GM23248 (cell line): ENCODE results near the gene DMBX1. TPM values are rescaled to one million over a fixed set of nuclear protein-coding genes. Genes with fewer than 3 reads are reported as not detected.

ENCODE experiments used
- DNase-seq: peaks from one replicate; pipeline ENCODE4 v3.0.0-alpha.2; 2015
- H2AFZ ChIP-seq: fragments of 200-600 bp; sonication (generic); 2 replicates; pipeline ENCODE4 v1.6.1; 2016; ENCODE audit warnings: antibody characterized with exemption
- H3F3A ChIP-seq: fragments of 200-600 bp; sonication (generic); 2 replicates; pipeline ENCODE4 v1.6.1; 2016; ENCODE audit warnings: mild to moderate bottlenecking, antibody characterized with exemption, mixed run types; ENCODE audit not compliant: insufficient read depth
- H3K27ac ChIP-seq: fragments of 200-600 bp; sonication (generic); 2 replicates; pipeline ENCODE4 v1.5.1; 2016; ENCODE audit warnings: mild to moderate bottlenecking
- H3K27me3 ChIP-seq: fragments of 200-600 bp; sonication (generic); replicated peaks from 2 replicates; pipeline ENCODE4 v1.6.1; 2016; ENCODE audit warnings: mild to moderate bottlenecking; ENCODE audit not compliant: insufficient read depth
- H3K36me3 ChIP-seq: fragments of 200-600 bp; sonication (generic); 2 replicates; pipeline ENCODE4 v1.6.1; 2016; ENCODE audit warnings: low read depth, mild to moderate bottlenecking
- H3K4me1 ChIP-seq: fragments of 200-600 bp; sonication (generic); 2 replicates; pipeline ENCODE4 v1.6.1; 2016; ENCODE audit warnings: mild to moderate bottlenecking; ENCODE audit not compliant: insufficient read depth
- H3K4me2 ChIP-seq: fragments of 200-600 bp; sonication (generic); one replicate; pipeline ENCODE4 v1.6.1; 2016; ENCODE audit warnings: mild to moderate bottlenecking; ENCODE audit not compliant: unreplicated experiment
- H3K4me3 ChIP-seq: fragments of 200-600 bp; sonication (generic); 2 replicates; pipeline ENCODE4 v1.5.1; 2016; ENCODE audit warnings: mild to moderate bottlenecking
- H3K79me2 ChIP-seq: fragments of 200-600 bp; sonication (generic); 2 replicates; pipeline ENCODE4 v1.6.1; 2016; ENCODE audit warnings: mild to moderate bottlenecking; ENCODE audit not compliant: insufficient read depth
- H3K9ac ChIP-seq: fragments of 200-600 bp; sonication (generic); 2 replicates; pipeline ENCODE4 v1.6.1; 2016; ENCODE audit warnings: mild to moderate bottlenecking
- H3K9me2 ChIP-seq: fragments of 200-600 bp; sonication (generic); 2 replicates; pipeline ENCODE4 v1.6.1; 2016; ENCODE audit warnings: mixed run types, mild to moderate bottlenecking, moderate library complexity; ENCODE audit not compliant: insufficient read depth
- H3K9me3 ChIP-seq: fragments of 200-600 bp; sonication (generic); one replicate; pipeline ENCODE4 v1.6.1; 2017; ENCODE audit warnings: low read depth
- H4K20me1 ChIP-seq: fragments of 200-600 bp; sonication (generic); 2 replicates; pipeline ENCODE4 v1.6.0; 2016; ENCODE audit not compliant: insufficient read depth
- EZH2 ChIP-seq: fragments of 200-600 bp; sonication (generic); IDR thresholded peaks from 2 replicates; pipeline ENCODE4 v1.6.1; 2018; ENCODE audit warnings: antibody characterized with exemption, mild to moderate bottlenecking; ENCODE audit not compliant: insufficient read depth, poor library complexity, severe bottlenecking
- EZH2phosphoT487 ChIP-seq: fragments of 200-600 bp; sonication (generic); IDR thresholded peaks from 2 replicates; pipeline ENCODE4 v1.6.1; 2018; ENCODE audit warnings: antibody characterized with exemption, moderate library complexity, mild to moderate bottlenecking, low read depth; ENCODE audit not compliant: insufficient read depth
- WGBS, 2 experiments: methylation state at CpG; one replicate each; pipeline ENCODE4 v1.1.6; 2015 to 2017; ENCODE audit warnings: low lambda C conversion rate in 2 of 2, low coverage in 1 of 2; ENCODE audit errors: missing lambda C conversion rate in 2 of 2; 5-methylcytosine and 5-hydroxymethylcytosine counted together
- in situ Hi-C: fragments of 300-500 bp; cut with MboI; formaldehyde crosslinking; loops from 2 replicates; pipeline ENCODE4 v1.15.0; 2020
- polyA plus RNA-seq: library from polyadenylated mRNA; unstranded; fragments of >200 nt; fragmentation: Nextera tagmentation; extraction: Ambion mirVana; gene quantifications from 2 replicates; pipeline ENCODE4 v1.2.1, GENCODE V29; 2016
- total RNA-seq: library from RNA; depleted of rRNA; stranded (reverse); fragments of >200 nt; shearing (Covaris generic); gene quantifications from 2 replicates; pipeline ENCODE4 v1.2.3, GENCODE V29; 2014

DMBX1 gene
- total and polyA plus RNA-seq, 2 experiments from 2014 or later: not detected

GRCh38 chr1:46458846-46459245 lies 30.8 kb upstream of the DMBX1 start:
- 36 to 41% methylated on average over 6 to 7 of the region's 7 CpGs for whole genome bisulfite sequencing, 2 experiments
- H3K4me2 ChIP-seq: no peak overlapping the region
- TF ChIP-seq EZH2: no peak
- no peak for TF ChIP-seq EZH2phosphoT487
- no peaks in the 10 kb centered on the region for H4K20me1 ChIP-seq
- no peak overlapping the region for H3K9ac ChIP-seq
- H3K27me3 ChIP-seq: peaks cover 34% of the 10 kb centered on the region
- H3K79me2 ChIP-seq: no peaks in the 10 kb centered on the region
- peaks cover 4% of the 10 kb centered on the region; the same call in 1 of the 2 replicates for H3F3A ChIP-seq
- no peak overlapping the region for H3K27ac ChIP-seq
- no peak overlapping the region for H3K4me3 ChIP-seq
- H2AFZ ChIP-seq: no peak overlapping the region
- DNase-seq: no peak
- H3K36me3 ChIP-seq: no peaks in the 10 kb centered on the region
- no peaks in the 10 kb centered on the region for H3K9me3 ChIP-seq
- no peaks in the 10 kb centered on the region for H3K9me2 ChIP-seq
- peaks cover 7% of the 10 kb centered on the region for H3K4me1 ChIP-seq
- in situ Hi-C loops: no loop called here

- Histone ChIP-seq H3K36me3 (no peaks in the 10 kb centered on the region), H3K79me2 (no peaks in the 10 kb centered on the region), H3K4me1 (peaks cover 7% of the 10 kb centered on the region), H3K27ac (no peak overlapping the region), H3K27me3 (peaks cover 33% of the 10 kb centered on the region), H4K20me1 (no peaks in the 10 kb centered on the region), H3K4me3 (no peak overlapping the region), H3K9me2 (no peaks in the 10 kb centered on the region), H3F3A (peaks cover 4% of the 10 kb centered on the region; the same call in 1 of the 2 replicates), H3K4me2 (no peak overlapping the region), H3K9ac (no peak overlapping the region), H2AFZ (no peak overlapping the region), H3K9me3 (no peaks in the 10 kb centered on the region)
- DNase-seq: no peak
- WGBS, 2 experiments: 61 to 69% methylated on average over 4 to 8 of the region's 8 CpGs
- in situ Hi-C loops: no loop called here
- no peak for TF ChIP-seq EZH2phosphoT487
- no peak for TF ChIP-seq EZH2
Observed at GRCh38 chr1:46459315-46459714, 30.3 kb upstream of the DMBX1 start.

- Histone ChIP-seq H3K27me3 (peaks cover 29% of the 10 kb centered on the region), H3K4me3 (no peak overlapping the region), H3K79me2 (no peaks in the 10 kb centered on the region), H3K9ac (no peak overlapping the region), H3K9me2 (no peaks in the 10 kb centered on the region), H3K9me3 (no peaks in the 10 kb centered on the region), H2AFZ (no peak overlapping the region), H3K27ac (no peak overlapping the region), H3K36me3 (no peaks in the 10 kb centered on the region), H3K4me1 (peaks cover 7% of the 10 kb centered on the region), H3F3A (peaks cover 4% of the 10 kb centered on the region; the same call in 1 of the 2 replicates), H4K20me1 (no peaks in the 10 kb centered on the region), H3K4me2 (no peak overlapping the region)
- WGBS, 2 experiments: 66 to 70% methylated on average over 11 of the region's 11 CpGs
- TF ChIP-seq EZH2 (no peak), EZH2phosphoT487 (no peak)
- no peak for DNase-seq
- in situ Hi-C loops: no loop called here
Observed at GRCh38 chr1:46461017-46461808, 28.4 kb upstream of the DMBX1 start.

GRCh38 chr1:46461809-46462448 lies 27.7 kb upstream of the DMBX1 start:
- Histone ChIP-seq H3K9me3 (no peaks in the 10 kb centered on the region), H3K4me1 (peaks cover 7% of the 10 kb centered on the region), H3K79me2 (no peaks in the 10 kb centered on the region), H3K27me3 (peaks cover 29% of the 10 kb centered on the region), H2AFZ (no peak overlapping the region), H3K36me3 (no peaks in the 10 kb centered on the region), H3K4me3 (no peak overlapping the region), H3K9ac (no peak overlapping the region), H3K27ac (no peak overlapping the region), H4K20me1 (no peaks in the 10 kb centered on the region), H3F3A (peaks cover 4% of the 10 kb centered on the region; the same call in 1 of the 2 replicates), H3K9me2 (no peaks in the 10 kb centered on the region), H3K4me2 (no peak overlapping the region)
- peak; percentile 40 for DNase-seq
- TF ChIP-seq EZH2 (no peak), EZH2phosphoT487 (no peak)
- in situ Hi-C loops: no loop called here
- 25 to 26% methylated on average over 5 of the region's 5 CpGs for WGBS, 2 experiments
